Lung (tissue), 12 donors: ENCODE results near the gene PKD2L1. TPM values are rescaled to one million over a fixed set of nuclear protein-coding genes. Genes with fewer than 3 reads are reported as not detected.
"Not testable (repeated sequence)": the region's sequence is repeated elsewhere in the genome, so short reads cannot be mapped to it uniquely, and the experiment has no call there.

Experiments used
- ATAC-seq: fragments of 200-7000 bp; cut with Tn5 transposase; one replicate; pipeline ENCODE4 v1.9.1; 2020; ENCODE audit warnings: moderate number of reproducible peaks; ENCODE audit not compliant: insufficient read depth, low FRiP score
- DNase-seq, 3 donors: peaks; one replicate each; pipeline ENCODE4 v3.0.0-alpha.2; 2013 to 2017
- H3K27ac ChIP-seq, 2 donors: one replicate each; pipeline ENCODE4 v1.5.1; 2013; ENCODE audit warnings: mild to moderate bottlenecking in 2 of 2, moderate library complexity in 2 of 2, control low read depth in 1 of 2, inconsistent platforms in 1 of 2, low read depth in 1 of 2, low read length in 1 of 2
- H3K27me3 ChIP-seq, 3 donors: one replicate each; pipeline ENCODE4 v1.5.1; 2013; ENCODE audit warnings: low read length in 2 of 3; ENCODE audit not compliant: control insufficient read depth in 3 of 3, insufficient read depth in 3 of 3
- H3K36me3 ChIP-seq, 4 donors: one replicate each; pipeline ENCODE4 v1.5.1; 2013; ENCODE audit warnings: low read length in 4 of 4, mild to moderate bottlenecking in 1 of 4, moderate library complexity in 1 of 4; ENCODE audit not compliant: control insufficient read depth in 4 of 4, insufficient read depth in 4 of 4
- H3K4me1 ChIP-seq, 5 donors: one replicate each; pipeline ENCODE4 v1.5.1; 2013; ENCODE audit warnings: low read length in 5 of 5, mild to moderate bottlenecking in 2 of 5, moderate library complexity in 1 of 5; ENCODE audit not compliant: control insufficient read depth in 5 of 5, insufficient read depth in 5 of 5
- H3K4me3 ChIP-seq: one replicate; pipeline ENCODE4 v1.5.1; 2013; ENCODE audit warnings: mild to moderate bottlenecking, control low read depth, moderate library complexity
- H3K9ac ChIP-seq, 2 donors: one replicate each; pipeline ENCODE4 v1.5.1; 2013; ENCODE audit warnings: low read length in 2 of 2, control low read depth in 1 of 2; ENCODE audit not compliant: insufficient read depth in 1 of 2
- H3K9me3 ChIP-seq, 4 donors: one replicate each; pipeline ENCODE4 v1.5.1; 2013; ENCODE audit warnings: low read length in 3 of 4, mild to moderate bottlenecking in 1 of 4, moderate library complexity in 1 of 4; ENCODE audit not compliant: control insufficient read depth in 4 of 4, insufficient read depth in 3 of 4
- CTCF ChIP-seq: IDR thresholded peaks from 2 replicates; pipeline ENCODE4 v1.5.1; 2012; ENCODE audit warnings: mild to moderate bottlenecking; ENCODE audit errors: control extremely low read depth, extremely low read depth
- WGBS, 2 donors: extraction: QIAGEN DNeasy Blood & Tissue Kit; methylation state at CpG; one replicate each; pipeline ENCODE4 v1.1.7; 2013; 5-methylcytosine and 5-hydroxymethylcytosine counted together
- polyA plus RNA-seq, 2 donors: library from polyadenylated mRNA; stranded (reverse); fragments of 200-250 nt; gene quantifications; one replicate each; pipeline ENCODE4 v1.2.1, GENCODE V29; 2013
- total RNA-seq, 2 donors: library from RNA; depleted of rRNA in 1 of 2; stranded (reverse); fragments of >200 nt in 1 of 2; gene quantifications; one replicate each; pipeline ENCODE4 v1.2.1, GENCODE V29; 2014 to 2021
- donor health status: control.
- donor health status: control.
- donor health status: Bipolar disorder and iron deficiency.
- donor health status: healthy.
- donor health status: DM: yes; HTN: yes; CAD: no.

PKD2L1 gene
- total and polyA plus RNA-seq, 4 donors, result 0.46 to 1.5 (median 1.0) TPM

DNA sequence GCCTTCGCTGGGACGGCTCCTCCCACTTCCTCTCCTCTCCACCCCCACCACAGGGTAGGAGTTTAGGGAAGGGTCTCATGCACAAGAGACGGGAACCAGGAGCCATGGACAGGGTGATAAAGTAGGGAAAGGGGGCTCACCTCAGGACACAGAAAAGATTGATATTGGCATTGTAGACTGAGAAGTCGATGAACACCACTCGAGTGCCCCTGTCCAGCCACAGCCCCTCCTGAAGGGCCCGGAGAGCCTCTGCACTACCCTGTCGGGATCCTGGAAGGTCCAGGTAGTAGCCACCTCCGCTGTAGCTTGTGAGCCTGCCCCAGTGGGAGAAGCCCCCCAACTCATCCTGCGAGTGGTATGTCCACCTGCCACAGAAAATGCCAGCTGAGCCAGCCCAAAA lies 32.8 kb downstream of the PKD2L1 start:
- no peak for DNase-seq
- no peaks in the 10 kb centered on the region for H3K4me1 ChIP-seq
- H3K27me3 ChIP-seq, result peaks cover 0 to 9% (median 8%) of the 10 kb centered on the region in 3 donors
- peaks cover 0 to 2% (median 1%) of the 10 kb centered on the region in 4 donors for H3K9me3 ChIP-seq
- no peaks in the 10 kb centered on the region for H3K36me3 ChIP-seq
- no peak overlapping the region for H3K27ac ChIP-seq
- 70 to 71% methylated on average over 9 of the region's 9 CpGs for WGBS, 2 donors
- ATAC-seq, result no peak
- H3K9ac ChIP-seq, result no peak overlapping the region
- H3K4me3 ChIP-seq, result no peak overlapping the region
- TF ChIP-seq CTCF, result no peak

GRCh38 chr10:100293066-100293465 lies 37.0 kb downstream of the PKD2L1 start:
- Histone ChIP-seq H3K36me3 (no peaks in the 10 kb centered on the region), H3K4me1 (no peaks in the 10 kb centered on the region), H3K27ac (no peak overlapping the region), H3K4me3 (no peak overlapping the region), H3K27me3 (peaks cover 0 to 9% (median 8%) of the 10 kb centered on the region in 3 donors), H3K9me3 (peaks cover 0 to 2% (median 0%) of the 10 kb centered on the region in 4 donors), H3K9ac (no peak overlapping the region)
- no peak for DNase-seq
- no peak for ATAC-seq
- TF ChIP-seq CTCF, result no peak

DNA sequence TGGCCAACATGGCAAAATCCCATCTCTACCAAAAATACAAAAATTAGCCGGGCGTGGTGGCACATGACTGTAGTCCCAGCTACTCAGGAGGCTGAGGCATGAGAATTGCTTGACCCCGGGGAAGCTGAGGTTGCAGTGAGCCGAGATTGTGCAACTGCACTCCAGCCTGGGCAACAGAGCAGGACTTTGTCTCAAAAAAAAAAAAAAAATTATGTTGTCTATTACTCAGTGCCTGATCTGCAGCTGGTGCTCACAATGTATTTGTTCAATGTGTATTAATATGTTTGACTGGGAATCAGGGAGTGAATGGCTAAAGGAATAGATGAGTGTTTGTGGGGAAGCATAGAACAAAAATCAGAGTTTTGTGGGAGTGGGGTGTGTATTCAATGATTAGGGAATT lies 37.7 kb downstream of the PKD2L1 start:
- 44 to 50% methylated on average over 4 of the region's 4 CpGs for WGBS, 2 donors
- ATAC-seq, H3K27me3 ChIP-seq, H3K4me3 ChIP-seq, H3K9me3 ChIP-seq, H3K27ac ChIP-seq, H3K9ac ChIP-seq, H3K4me1 ChIP-seq, H3K36me3 ChIP-seq, DNase-seq: not testable (repeated sequence)

- H3K9ac ChIP-seq, result no peak overlapping the region
- peaks cover 0 to under 1% (median 0%) of the 10 kb centered on the region in 4 donors for H3K36me3 ChIP-seq
- peaks cover 0 to 2% (median 0%) of the 10 kb centered on the region in 4 donors for H3K9me3 ChIP-seq
- peaks cover 0 to 5% (median 0%) of the 10 kb centered on the region in 5 donors for H3K4me1 ChIP-seq
- DNase-seq (no peak), ATAC-seq (no peak)
- peak overlapping the region in 1 of 2 donors; percentile 49 for H3K27ac ChIP-seq
- TF ChIP-seq CTCF, result no peak
- 38 to 62% methylated on average over 3 of the region's 3 CpGs for WGBS, 2 donors
- H3K4me3 ChIP-seq, result no peak overlapping the region
- peaks cover 0 to 9% (median 8%) of the 10 kb centered on the region in 3 donors for H3K27me3 ChIP-seq
Measured at GRCh38 chr10:100291356-100291755, 38.7 kb downstream of the PKD2L1 start.
